ENCODE data around the gene MUSTN1.

MUSTN1 gene

DNA sequence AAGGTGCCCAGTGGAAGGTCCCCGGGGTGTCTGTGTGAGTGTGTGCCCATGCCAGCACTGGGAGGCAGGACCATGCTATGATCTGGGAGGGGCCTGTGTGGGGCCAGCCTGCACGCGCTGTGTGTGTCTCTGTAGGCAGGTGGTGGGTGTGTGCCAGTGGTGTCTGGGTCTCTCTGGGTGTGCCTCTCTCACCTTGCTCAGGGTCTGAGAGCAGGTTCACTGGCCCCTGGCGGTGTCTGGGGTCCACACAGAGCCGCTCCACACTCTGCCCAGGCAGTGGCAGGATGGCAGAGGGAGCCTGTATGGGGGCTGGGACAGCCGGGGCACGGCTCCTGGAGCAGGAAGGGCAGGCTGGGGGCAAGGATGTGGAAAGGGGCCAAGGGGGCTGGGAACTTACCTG, 17.0 kb downstream of the MUSTN1 start:
- TF ChIP-seq, protein P1, sequence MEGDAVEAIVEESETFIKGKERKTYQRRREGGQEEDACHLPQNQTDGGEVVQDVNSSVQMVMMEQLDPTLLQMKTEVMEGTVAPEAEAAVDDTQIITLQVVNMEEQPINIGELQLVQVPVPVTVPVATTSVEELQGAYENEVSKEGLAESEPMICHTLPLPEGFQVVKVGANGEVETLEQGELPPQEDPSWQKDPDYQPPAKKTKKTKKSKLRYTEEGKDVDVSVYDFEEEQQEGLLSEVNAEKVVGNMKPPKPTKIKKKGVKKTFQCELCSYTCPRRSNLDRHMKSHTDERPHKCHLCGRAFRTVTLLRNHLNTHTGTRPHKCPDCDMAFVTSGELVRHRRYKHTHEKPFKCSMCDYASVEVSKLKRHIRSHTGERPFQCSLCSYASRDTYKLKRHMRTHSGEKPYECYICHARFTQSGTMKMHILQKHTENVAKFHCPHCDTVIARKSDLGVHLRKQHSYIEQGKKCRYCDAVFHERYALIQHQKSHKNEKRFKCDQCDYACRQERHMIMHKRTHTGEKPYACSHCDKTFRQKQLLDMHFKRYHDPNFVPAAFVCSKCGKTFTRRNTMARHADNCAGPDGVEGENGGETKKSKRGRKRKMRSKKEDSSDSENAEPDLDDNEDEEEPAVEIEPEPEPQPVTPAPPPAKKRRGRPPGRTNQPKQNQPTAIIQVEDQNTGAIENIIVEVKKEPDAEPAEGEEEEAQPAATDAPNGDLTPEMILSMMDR (IDR thresholded peaks at IDR 0.05; ENCODE audit: extremely low read depth, missing control alignments) = no peak
- no peak for DNase-seq (ENCODE audit: low spot score)

DNA sequence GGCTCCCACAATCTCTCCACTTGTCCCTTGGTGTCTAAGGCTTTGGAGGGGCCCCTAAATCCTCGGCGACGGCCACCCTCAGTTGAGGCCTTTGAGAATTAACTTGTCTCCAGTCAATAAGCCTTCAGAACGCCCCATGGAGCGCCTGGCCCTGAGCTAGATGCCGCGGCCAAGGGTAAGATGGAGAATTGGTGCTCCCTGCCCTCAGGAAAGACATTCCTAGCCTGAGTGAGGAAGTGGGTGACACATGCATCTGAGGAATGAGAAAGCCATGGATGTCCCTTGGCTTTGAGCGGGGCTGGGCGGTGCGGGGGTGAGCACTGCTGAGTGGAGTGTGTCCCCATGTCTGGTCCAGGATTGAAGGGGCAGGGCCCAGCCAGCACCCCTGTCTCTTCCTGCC, 17.6 kb downstream of the MUSTN1 start:
- TF ChIP-seq, protein P1 (IDR thresholded peaks at IDR 0.05; ENCODE audit: extremely low read depth, missing control alignments) = no peak
- DNase-seq (ENCODE audit: low spot score) = no peak

DNA sequence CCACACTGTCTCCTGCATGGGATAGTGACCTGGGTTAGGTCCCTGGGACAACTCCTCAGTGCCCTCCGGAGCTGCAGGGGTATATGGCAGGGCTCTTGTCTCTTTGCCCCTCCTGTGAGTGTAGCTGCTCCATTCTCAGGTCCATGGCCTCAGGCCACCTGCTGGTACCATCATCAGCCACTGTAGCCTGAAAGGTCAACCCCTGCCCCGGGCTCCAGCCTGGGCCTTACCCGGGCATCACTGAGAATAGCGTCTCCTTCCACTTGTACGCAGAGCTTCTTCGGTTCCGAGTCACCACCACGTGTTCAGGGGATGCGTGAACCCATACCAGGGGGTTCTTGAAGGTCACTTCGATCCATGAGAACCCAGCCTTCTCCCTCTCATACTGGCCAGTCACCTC, 18.2 kb downstream of the MUSTN1 start:
- TF ChIP-seq, protein P1 (IDR thresholded peaks at IDR 0.05; ENCODE audit: extremely low read depth, missing control alignments) = no peak
- DNase-seq (ENCODE audit: low spot score) = no peak

DNA sequence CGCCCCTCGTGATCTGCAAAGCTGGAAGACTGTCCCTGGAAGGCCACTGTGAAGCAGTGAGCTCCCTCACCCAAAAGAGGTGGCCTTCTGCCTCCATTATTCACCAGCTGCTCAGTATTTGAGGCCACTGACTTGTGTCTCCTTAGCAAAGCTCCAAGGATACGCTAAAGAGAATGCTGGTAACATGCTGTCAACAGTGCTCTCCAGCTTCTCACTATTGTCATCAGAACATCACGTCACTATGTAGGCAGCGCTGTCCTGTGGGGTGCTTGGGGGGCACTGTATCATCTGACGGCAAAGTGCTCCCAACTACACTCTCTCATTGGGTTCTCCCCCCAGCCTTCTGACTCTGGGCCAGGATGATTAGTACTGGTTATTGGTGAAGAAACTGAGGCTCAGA, 18.6 kb downstream of the MUSTN1 start:
- DNase-seq (ENCODE audit: low spot score) = no peak

DNA sequence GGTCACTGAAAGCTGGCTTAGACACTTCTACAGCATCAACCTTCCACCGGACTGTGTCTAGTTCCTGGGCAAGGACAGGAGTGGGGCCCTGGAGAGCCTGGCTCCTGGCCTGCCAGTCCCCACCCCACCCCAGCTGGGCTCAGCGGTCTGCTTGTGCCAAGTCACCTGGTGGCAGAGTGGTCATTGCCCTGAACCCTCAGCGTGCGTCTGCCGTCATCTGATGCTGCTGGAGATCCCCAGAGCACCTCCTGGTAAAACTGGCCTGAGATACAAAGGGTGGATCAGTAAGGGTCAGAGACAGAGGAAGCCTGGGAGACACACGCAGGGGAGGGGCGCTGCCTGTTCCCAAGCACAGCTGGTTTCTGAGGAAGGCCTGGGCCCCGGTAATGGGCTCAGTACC, 21.0 kb downstream of the MUSTN1 start:
- TF ChIP-seq, protein P1 (IDR thresholded peaks at IDR 0.05; ENCODE audit: extremely low read depth, missing control alignments) = no peak
- DNase-seq (ENCODE audit: low spot score) = no peak

More for the DNA sequence above, 18.6 kb downstream of the MUSTN1 start:
- TF ChIP-seq, protein P1 (IDR thresholded peaks at IDR 0.05; ENCODE audit: extremely low read depth, missing control alignments) = no peak

DNA sequence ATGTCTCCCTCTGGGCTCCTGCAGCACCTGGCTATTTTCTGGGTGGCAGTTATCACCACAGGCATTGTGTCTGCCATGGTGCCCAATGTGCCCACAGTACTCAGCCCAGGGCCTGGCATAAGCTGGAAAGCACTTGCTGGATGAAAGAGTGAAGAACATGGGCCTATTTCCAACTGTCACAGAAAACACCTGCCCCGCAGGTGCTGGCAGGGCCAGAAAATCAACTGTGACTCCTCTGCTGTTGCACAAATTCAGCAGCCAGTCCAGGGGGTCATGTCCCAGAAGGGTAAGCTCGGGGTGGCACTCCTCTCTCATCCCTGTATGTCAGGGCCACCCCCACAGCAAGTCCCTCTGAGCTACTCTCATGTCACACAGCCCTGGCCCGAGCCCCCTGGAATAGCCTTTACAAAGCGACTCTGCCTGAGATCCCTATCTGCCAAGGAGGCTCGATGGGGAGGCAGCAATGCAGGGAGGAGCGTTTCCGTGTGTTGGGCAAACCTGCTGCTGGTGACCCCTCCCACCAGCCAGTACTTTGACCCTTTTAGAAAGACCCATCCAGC, 23.3 kb downstream of the MUSTN1 start:
- no peak for DNase-seq (ENCODE audit: low spot score)

DNA sequence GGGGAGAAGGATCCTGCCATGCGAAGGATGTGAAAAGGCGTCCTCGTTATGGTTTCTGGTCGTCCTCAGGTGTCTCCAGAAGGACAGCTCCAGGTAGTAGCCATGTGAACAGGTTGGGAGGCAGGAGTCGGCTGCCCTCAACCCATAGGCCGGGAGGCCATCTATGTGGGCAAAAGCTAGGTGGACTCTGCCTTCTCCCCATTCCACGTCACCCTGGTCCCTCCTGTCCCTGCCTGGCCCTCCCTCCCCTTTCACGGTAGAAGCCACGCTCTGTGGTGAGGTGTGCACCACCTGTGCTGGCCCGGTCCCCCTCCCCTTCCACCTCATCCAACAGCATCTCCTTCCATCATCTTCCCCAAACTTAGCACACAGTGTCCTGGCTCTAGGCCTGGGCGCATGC, 23.9 kb downstream of the MUSTN1 start:
- TF ChIP-seq, protein P1 (IDR thresholded peaks at IDR 0.05; ENCODE audit: extremely low read depth, missing control alignments) = no peak
- no peak for DNase-seq (ENCODE audit: low spot score)

More for the DNA sequence above, 23.3 kb downstream of the MUSTN1 start:
- TF ChIP-seq, protein P1 (IDR thresholded peaks at IDR 0.05; ENCODE audit: extremely low read depth, missing control alignments) = no peak
